PFSK-1 (cell line): ENCODE data around the gene CPN1.

Experiments used
- FOXP2 ChIP-seq: optimal IDR thresholded peaks from 2 replicates; pipeline ENCODE3; 2011; ENCODE audit warnings: borderline replicate concordance, control low read depth, inconsistent platforms; ENCODE audit not compliant: insufficient read depth; ENCODE audit errors: extremely low read length, extremely low read depth
- POLR2AphosphoS5 ChIP-seq: IDR thresholded peaks from 2 replicates; pipeline ENCODE4 v1.6.1; 2012; ENCODE audit warnings: low read depth, mild to moderate bottlenecking, control low read depth, low read length, moderate library complexity
- REST ChIP-seq, 2 experiments: IDR thresholded peaks; 2 replicates each; pipeline versions ENCODE4 v1.6.1 to v1.8.0; 2011 to 2012; ENCODE audit warnings: low read depth in 2 of 2, low read length in 2 of 2, control low read depth in 1 of 2, inconsistent platforms in 1 of 2, mild to moderate bottlenecking in 1 of 2, moderate library complexity in 1 of 2; ENCODE audit not compliant: insufficient read depth in 1 of 2
- SIN3A ChIP-seq: IDR thresholded peaks from 2 replicates; pipeline ENCODE4 v1.6.1; 2012; ENCODE audit warnings: mild to moderate bottlenecking, low read length, moderate library complexity, borderline replicate concordance; ENCODE audit not compliant: insufficient read depth
- TAF1 ChIP-seq: IDR thresholded peaks from 2 replicates; pipeline ENCODE4 v1.6.1; 2012; ENCODE audit warnings: low read length, control low read depth, borderline replicate concordance; ENCODE audit not compliant: insufficient read depth

The CPN1 gene

GRCh38 chr10:100024748-100025147, 56.9 kb downstream of the CPN1 start:
- TF ChIP-seq SIN3A, result no peak
- TF ChIP-seq REST (IDR thresholded peaks at IDR 0.05; ENCODE audit: insufficient read depth in 1 of 2, low read depth in 2 of 2, low read length in 2 of 2), result no peak
- no peak for TF ChIP-seq TAF1
- no peak for TF ChIP-seq FOXP2
- no peak for TF ChIP-seq POLR2AphosphoS5

GRCh38 chr10:100022403-100022802, 59.3 kb downstream of the CPN1 start:
- no peak for TF ChIP-seq FOXP2
- TF ChIP-seq SIN3A, result no peak
- TF ChIP-seq TAF1, result no peak
- TF ChIP-seq POLR2AphosphoS5, result no peak

- no peak for TF ChIP-seq REST (IDR thresholded peaks at IDR 0.05; ENCODE audit: insufficient read depth in 1 of 2, low read depth in 2 of 2, low read length in 2 of 2)
- TF ChIP-seq POLR2AphosphoS5, result no peak
- no peak for TF ChIP-seq TAF1
- no peak for TF ChIP-seq SIN3A
These were observed 60.3 kb downstream of the CPN1 start for GRCh38 chr10:100021322-100021721.

- no peak for TF ChIP-seq POLR2AphosphoS5
- no peak for TF ChIP-seq TAF1
- TF ChIP-seq FOXP2, result no peak
- TF ChIP-seq REST (IDR thresholded peaks at IDR 0.05; ENCODE audit: insufficient read depth in 1 of 2, low read depth in 2 of 2, low read length in 2 of 2), result no peak
- no peak for TF ChIP-seq SIN3A
These were observed 60.8 kb downstream of the CPN1 start for GRCh38 chr10:100020886-100021253.

GRCh38 chr10:100020142-100020885, 61.4 kb downstream of the CPN1 start:
- TF ChIP-seq SIN3A (no peak), TAF1 (no peak), REST (IDR thresholded peaks at IDR 0.05; ENCODE audit: insufficient read depth in 1 of 2, low read depth in 2 of 2, low read length in 2 of 2) (no peak), FOXP2 (no peak), POLR2AphosphoS5 (no peak)
